Transverse colon (tissue), 4 donors: Measurements from ENCODE around the gene CLEC4M.

Experiments
- CTCF ChIP-seq, 5 experiments: fragments of 200-600 bp in 3 of 5; fragments of 450-650 bp in 2 of 5; sonication (generic) in 3 of 5; IDR thresholded peaks; 1 replicate in 2 of 5; 2 replicates in 3 of 5; pipeline ENCODE4 v1.5.1; 2016 to 2017; ENCODE audit warnings: antibody characterized with exemption in 5 of 5, inconsistent platforms in 3 of 5, mild to moderate bottlenecking in 2 of 5, moderate library complexity in 1 of 5
- EP300 ChIP-seq: sonication (generic); formaldehyde crosslinking; IDR thresholded peaks from one replicate; pipeline ENCODE4 v1.6.1; 2017; ENCODE audit warnings: antibody characterized with exemption, low read depth
- POLR2A ChIP-seq: fragments of 450-650 bp; IDR thresholded peaks from one replicate; pipeline ENCODE4 v1.6.1; 2016; ENCODE audit warnings: antibody characterized with exemption, mild to moderate bottlenecking, moderate library complexity
- POLR2AphosphoS5 ChIP-seq, 3 donors: sonication (generic); formaldehyde crosslinking; IDR thresholded peaks; one replicate each; pipeline ENCODE4 v1.6.1; 2016; ENCODE audit warnings: antibody characterized with exemption in 3 of 3

- TF ChIP-seq CTCF (IDR thresholded peaks at IDR 0.05) (no peak), EP300 (no peak), POLR2AphosphoS5 (IDR thresholded peaks at IDR 0.05) (no peak), POLR2A (no peak)
Observed at GRCh38 chr19:7763696-7764095, 653 bp downstream of the CLEC4M start.
